IPS-15b (cell line): Measurements from ENCODE around the gene FAAH2.
"Not testable (repeated sequence)": the region's sequence is repeated elsewhere in the genome, so short reads cannot be mapped to it uniquely, and the experiment has no call there.

Experiments
- H3K27me3 ChIP-seq: one replicate; pipeline ENCODE4 v1.6.1; 2013; ENCODE audit warnings: low read length; ENCODE audit not compliant: control insufficient read depth, insufficient read depth
- H3K36me3 ChIP-seq: one replicate; pipeline ENCODE4 v1.6.1; 2013; ENCODE audit warnings: low read length; ENCODE audit not compliant: control insufficient read depth, insufficient read depth
- H3K4me1 ChIP-seq: one replicate; pipeline ENCODE4 v1.6.1; 2013; ENCODE audit warnings: mild to moderate bottlenecking, low read length; ENCODE audit not compliant: control insufficient read depth, insufficient read depth
- H3K4me3 ChIP-seq: one replicate; pipeline ENCODE4 v1.5.1; 2013; ENCODE audit warnings: low read depth, low read length
- H3K9ac ChIP-seq: one replicate; pipeline ENCODE4 v1.6.1; 2013; ENCODE audit warnings: low read depth, mild to moderate bottlenecking, low read length
- H3K9me3 ChIP-seq: one replicate; pipeline ENCODE4 v1.6.1; 2013; ENCODE audit warnings: mild to moderate bottlenecking, low read length; ENCODE audit not compliant: control insufficient read depth, insufficient read depth

The FAAH2 gene

DNA sequence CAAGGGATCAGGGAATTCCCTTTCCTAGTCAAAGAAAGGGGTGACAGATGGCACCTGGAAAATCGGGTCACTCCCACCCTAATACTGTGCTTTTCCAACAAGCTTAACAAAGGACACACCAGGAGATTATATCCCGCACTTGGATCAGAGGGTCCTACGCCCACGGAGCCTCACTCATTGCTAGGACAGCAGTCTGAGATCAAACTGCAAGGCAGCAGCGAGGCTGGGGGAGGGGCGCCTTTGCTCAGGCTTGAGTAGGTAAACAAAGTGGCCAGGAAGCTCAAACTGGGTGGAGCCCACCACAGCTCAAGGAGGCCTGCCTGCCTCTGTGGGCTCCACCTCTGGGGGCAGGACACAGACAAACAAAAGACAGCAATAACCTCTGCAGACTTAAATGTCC is 9.2 kb downstream of the FAAH2 start:
- H3K36me3 ChIP-seq, H3K4me1 ChIP-seq, H3K9me3 ChIP-seq, H3K27me3 ChIP-seq, H3K4me3 ChIP-seq, H3K9ac ChIP-seq: not testable (repeated sequence)

DNA sequence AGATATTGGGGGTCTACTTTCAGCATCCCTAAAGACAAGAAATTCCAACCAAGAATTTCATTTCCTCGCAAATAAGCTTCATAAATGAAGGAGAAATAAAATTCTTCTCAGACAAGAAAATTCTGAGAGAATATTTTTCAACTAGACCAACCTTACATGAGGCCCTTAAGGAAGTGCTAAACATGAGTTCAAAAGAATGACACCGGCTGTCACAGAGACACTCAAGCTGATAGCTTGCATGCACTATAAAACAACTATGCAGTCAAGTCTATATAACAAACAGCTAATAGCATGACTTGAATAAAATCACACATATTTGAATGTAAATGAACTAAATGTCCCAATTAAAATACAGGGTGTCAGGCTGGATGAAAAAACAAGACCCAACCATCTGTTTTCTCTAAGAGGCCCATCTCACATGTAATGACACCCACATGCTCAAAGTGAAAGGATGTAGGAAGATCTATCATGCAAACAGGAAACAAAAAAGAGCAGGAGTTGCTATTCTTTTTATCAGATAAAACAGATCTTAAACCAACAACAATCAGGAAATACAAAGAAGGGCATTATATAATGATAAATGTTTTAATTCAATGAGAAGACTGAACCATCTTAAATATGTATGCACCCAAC is 27.2 kb downstream of the FAAH2 start:
- no peak overlapping the region for H3K4me3 ChIP-seq
- H3K9ac ChIP-seq: no peak overlapping the region

DNA sequence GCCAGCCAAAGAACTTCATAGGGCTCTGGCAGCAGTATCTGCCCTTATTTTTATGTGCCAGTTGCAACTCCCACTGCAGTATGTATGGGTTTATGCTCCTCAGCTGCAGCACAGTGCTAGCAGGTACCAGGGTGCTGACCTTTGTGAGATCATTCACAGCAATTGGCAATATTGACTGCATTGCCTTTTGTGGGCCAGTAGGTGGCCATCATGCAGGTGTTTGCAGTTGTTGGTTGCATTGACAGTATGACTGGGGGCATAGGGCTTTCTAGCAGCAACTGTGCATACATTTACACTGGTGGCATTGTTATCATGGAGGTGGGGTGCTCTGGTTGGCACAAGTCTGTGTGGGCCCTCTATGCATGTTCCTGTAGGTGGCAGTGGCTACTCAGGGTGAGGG is 42.5 kb downstream of the FAAH2 start:
- Histone ChIP-seq H3K27me3 (no peaks in the 10 kb centered on the region), H3K9ac (no peak overlapping the region), H3K4me1 (no peaks in the 10 kb centered on the region), H3K4me3 (no peak overlapping the region), H3K9me3 (no peaks in the 10 kb centered on the region), H3K36me3 (no peaks in the 10 kb centered on the region)

More for the DNA sequence above, 27.2 kb downstream of the FAAH2 start:
- H3K4me1 ChIP-seq: no peaks in the 10 kb centered on the region
- no peaks in the 10 kb centered on the region for H3K27me3 ChIP-seq
- no peaks in the 10 kb centered on the region for H3K9me3 ChIP-seq
- no peaks in the 10 kb centered on the region for H3K36me3 ChIP-seq

DNA sequence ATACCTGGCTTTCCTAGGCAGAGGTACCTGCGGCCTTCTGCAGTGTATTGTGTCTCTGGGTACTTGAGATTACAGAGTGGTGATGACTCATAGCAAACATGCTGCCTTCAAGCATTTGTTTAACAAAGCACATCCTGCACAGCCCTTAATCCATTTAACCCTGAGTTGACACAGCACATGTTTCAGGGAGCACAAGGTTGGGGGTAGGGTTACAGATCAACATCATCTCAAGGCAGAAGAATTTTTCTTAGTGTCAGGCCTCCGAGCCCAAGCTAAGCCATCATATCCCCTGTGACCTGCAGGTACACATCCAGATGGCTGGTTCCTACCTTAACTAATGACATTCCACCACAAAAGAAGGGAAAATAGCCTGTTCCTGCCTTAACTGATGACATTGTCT is 49.3 kb downstream of the FAAH2 start:
- not testable (repeated sequence) for H3K27me3 ChIP-seq, H3K9me3 ChIP-seq, H3K9ac ChIP-seq, H3K4me1 ChIP-seq, H3K4me3 ChIP-seq, H3K36me3 ChIP-seq

DNA sequence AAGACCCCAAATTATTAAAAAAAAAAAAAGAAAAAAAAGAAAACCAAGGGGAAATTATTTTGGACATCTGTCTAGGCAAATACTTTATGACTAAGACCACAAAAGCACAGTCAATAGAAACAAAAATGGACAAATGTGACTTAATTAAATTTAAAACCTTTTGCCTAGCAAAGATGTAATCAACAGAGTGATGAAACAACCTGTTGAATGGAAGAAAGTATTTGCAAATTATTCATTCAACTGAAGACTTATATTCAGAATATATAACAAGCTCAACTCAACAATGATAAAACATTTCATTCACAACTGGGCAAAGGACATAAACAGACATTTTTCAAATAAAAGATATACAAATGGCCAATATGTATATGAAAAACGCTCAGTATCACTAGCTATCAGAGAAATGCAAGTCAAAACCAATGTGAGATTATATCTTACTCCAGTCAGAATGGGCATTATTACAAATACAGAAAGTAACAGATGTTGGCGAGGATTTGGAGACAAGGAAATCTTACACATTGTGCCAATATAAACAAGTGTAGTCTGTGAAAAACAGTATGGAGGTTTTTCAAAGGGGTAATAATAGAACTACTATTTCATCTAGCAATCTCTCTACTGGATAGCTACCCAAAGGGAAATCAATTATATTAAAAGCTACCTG is 67.1 kb downstream of the FAAH2 start:
- Histone ChIP-seq H3K36me3 (no peaks in the 10 kb centered on the region), H3K4me3 (no peak overlapping the region), H3K9ac (no peak overlapping the region), H3K27me3 (no peaks in the 10 kb centered on the region), H3K4me1 (no peaks in the 10 kb centered on the region), H3K9me3 (no peaks in the 10 kb centered on the region)

DNA sequence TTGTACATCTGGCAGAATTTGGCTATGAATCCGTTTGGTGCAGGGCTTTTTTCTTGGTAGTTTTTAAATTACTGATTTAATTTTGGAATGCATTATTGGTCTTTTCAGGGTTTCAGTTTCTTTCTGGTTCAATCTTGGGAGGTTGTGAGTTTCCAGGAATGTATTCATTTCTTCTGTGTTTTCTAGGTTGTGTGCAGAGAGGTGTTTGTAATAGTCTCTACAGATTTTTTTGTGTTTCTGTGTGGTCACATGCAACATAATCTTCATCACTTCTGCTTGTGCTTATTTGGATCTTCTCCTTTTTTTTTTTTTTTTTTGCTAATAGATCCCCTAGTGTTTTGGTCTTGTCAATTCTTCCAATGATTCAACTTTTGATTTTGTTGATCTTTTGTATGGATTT is 77.6 kb downstream of the FAAH2 start:
- no peak overlapping the region for H3K9ac ChIP-seq
- H3K4me1 ChIP-seq: no peaks in the 10 kb centered on the region
- no peaks in the 10 kb centered on the region for H3K27me3 ChIP-seq
- H3K4me3 ChIP-seq: no peak overlapping the region
- no peaks in the 10 kb centered on the region for H3K36me3 ChIP-seq
- peaks cover 5% of the 10 kb centered on the region for H3K9me3 ChIP-seq

DNA sequence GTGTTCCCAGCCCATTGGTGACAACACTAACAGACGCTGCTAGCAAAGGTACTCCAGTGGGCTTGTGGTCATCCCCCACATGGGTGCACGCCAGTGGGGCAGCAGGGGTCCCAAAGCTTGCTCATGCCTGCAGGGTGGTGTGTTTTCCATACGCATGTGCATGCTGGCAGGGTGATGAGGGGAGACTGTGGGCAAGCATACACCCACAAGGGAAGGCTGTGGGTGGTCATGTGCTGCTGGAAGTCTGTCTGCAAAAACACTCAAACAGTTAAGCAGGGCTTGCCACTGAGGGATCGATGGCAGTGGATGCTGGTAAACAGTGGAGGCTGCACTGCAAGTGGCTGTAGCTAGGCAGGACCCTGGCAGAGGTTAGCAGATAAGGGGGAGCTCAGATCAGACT is 79.9 kb downstream of the FAAH2 start:
- Histone ChIP-seq H3K9me3 (peaks cover 8% of the 10 kb centered on the region), H3K4me1 (no peaks in the 10 kb centered on the region), H3K36me3 (no peaks in the 10 kb centered on the region), H3K9ac (no peak overlapping the region), H3K4me3 (no peak overlapping the region), H3K27me3 (no peaks in the 10 kb centered on the region)

DNA sequence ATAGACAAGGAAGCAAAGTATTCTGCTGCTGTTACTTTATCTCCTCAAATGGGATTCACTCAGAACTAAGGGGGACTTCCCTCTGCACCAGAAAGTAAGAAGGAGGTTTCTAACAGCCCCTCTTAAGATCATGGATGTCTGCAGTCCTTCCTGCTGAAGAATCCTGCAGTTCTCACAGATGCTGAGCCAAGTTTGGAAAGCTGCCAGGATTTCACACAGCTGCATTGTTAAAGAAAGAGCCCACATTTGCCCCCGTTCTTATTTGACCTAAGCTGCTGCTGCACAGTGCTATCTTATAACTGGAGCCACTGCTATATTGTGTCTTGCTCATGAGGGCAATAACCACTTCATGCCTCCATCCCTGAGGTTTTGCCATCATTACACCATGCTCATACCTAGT is 81.1 kb downstream of the FAAH2 start:
- H3K27me3 ChIP-seq: no peaks in the 10 kb centered on the region
- H3K9me3 ChIP-seq: peaks cover 8% of the 10 kb centered on the region
- no peak overlapping the region for H3K9ac ChIP-seq
- no peaks in the 10 kb centered on the region for H3K36me3 ChIP-seq
- no peak overlapping the region for H3K4me3 ChIP-seq
- H3K4me1 ChIP-seq: no peaks in the 10 kb centered on the region

DNA sequence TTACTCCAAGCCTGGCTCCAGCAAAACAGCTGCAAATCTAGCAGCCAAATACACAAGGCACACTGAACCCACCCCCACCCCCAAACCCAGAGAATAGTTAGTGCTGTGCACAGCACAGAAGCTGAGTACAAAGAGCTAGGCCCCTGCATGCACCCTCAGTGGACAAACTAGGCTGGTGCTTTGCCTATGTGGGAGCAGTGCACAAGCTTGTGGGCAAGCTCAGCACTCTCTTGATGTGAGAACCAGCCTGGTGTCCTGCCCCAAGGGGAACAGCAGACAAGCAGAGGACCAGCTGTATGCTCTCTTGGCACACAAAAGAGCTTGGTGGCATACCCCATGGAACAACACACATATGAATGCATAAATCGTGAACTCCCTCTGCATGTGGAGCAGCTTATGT is 81.7 kb downstream of the FAAH2 start:
- Histone ChIP-seq H3K9ac (no peak overlapping the region), H3K27me3 (no peaks in the 10 kb centered on the region)

DNA sequence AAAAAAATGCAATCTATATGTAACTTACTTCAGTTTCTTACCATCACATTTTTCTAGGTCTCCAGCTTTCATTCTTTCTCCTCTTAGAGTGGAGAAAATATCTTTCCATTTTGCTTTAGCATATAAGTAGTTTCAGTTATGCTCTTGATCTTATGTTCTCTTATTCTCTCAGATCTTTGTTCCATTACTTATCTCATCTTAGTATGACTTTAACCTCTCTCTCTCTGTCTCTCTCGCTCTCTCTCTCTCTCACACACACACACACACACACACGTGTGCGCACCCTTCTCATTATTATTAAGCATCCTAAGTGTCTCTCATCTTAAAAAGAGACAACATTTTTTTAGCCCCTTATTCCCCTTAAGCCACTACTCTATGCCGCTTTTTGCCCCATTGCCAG is 92.8 kb downstream of the FAAH2 start:
- H3K9ac ChIP-seq: no peak overlapping the region
- no peaks in the 10 kb centered on the region for H3K27me3 ChIP-seq
- H3K4me1 ChIP-seq: no peaks in the 10 kb centered on the region
- H3K36me3 ChIP-seq: no peaks in the 10 kb centered on the region
- H3K9me3 ChIP-seq: no peaks in the 10 kb centered on the region
- H3K4me3 ChIP-seq: no peak overlapping the region

More for the DNA sequence above, 81.7 kb downstream of the FAAH2 start:
- no peak overlapping the region for H3K4me3 ChIP-seq
- H3K36me3 ChIP-seq: no peaks in the 10 kb centered on the region
- peaks cover 8% of the 10 kb centered on the region for H3K9me3 ChIP-seq
- H3K4me1 ChIP-seq: no peaks in the 10 kb centered on the region

DNA sequence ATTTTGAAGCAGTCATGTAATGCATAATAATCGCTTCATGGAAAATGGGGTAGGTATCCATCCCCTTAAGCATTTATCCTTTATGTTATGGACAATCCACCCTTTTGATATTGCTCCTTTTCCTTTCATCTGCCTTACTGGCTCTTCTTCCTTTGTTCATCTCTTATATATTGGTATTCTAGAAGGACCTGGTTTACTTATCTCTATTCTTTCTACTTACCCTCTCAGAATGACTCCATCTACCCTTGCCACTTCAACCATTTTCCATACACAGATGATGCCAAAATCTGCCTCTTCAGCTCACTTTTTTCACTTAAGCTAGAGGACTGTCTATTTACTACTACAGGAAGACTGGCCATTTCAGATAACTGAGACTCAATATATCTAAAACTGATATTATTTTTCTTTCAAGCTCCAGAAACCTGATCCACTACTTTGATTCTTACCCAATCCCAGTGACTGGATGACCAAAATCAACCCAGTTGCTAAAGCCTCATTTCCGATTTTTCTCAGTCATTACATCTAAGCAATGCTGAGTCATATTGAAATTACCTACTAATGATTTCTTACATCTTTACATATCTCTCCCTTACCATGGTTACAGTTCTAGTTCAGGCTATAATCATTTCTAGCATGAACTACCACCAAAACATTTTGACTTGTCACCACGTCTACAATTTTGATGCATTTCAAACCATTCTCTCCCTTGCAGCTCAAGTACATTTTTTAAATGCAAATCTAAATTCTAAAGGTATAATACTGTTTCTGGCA is 93.7 kb downstream of the FAAH2 start:
- H3K27me3 ChIP-seq: no peaks in the 10 kb centered on the region
- H3K9me3 ChIP-seq: no peaks in the 10 kb centered on the region
- no peaks in the 10 kb centered on the region for H3K4me1 ChIP-seq
- no peaks in the 10 kb centered on the region for H3K36me3 ChIP-seq
- no peak overlapping the region for H3K9ac ChIP-seq
- no peak overlapping the region for H3K4me3 ChIP-seq

DNA sequence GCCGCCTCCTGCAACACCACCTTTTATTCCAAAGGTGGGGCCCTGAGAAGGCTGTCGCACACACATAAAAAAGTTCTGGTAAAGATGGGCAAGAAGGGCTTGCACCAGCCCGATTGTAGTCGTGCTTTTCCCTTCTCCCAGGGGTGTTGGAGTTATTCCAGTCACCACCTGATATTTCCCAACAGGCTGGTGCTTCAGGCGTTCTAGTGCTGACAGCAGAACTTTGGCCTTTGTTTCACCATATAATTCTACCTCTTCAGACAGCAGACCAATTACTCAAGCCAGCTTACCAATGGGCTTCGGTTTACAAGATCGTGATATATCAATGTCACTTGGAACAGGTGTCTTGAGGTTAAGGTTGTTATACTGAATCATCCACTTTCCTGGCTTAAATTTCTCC is 107.7 kb downstream of the FAAH2 start:
- not testable (repeated sequence) for H3K4me3 ChIP-seq, H3K36me3 ChIP-seq, H3K27me3 ChIP-seq, H3K9ac ChIP-seq, H3K4me1 ChIP-seq, H3K9me3 ChIP-seq
